HG03439 (cell line): ENCODE data around the gene CLEC2L.
"Not testable (repeated sequence)": the region's sequence is repeated elsewhere in the genome, so short reads cannot be mapped to it uniquely, and the experiment has no call there.

ENCODE experiments used
- ATAC-seq: cut with Tn5 transposase; IDR thresholded peaks from one replicate; pipeline ENCODE4 v1.9.1; 2021; ENCODE audit warnings: mild to moderate bottlenecking, moderate library complexity; ENCODE audit not compliant: unreplicated experiment

Gene CLEC2L

GRCh38 chr7:139553991-139554700, 30.7 kb downstream of the CLEC2L start:
- ATAC-seq: not testable (repeated sequence)

GRCh38 chr7:139557857-139558581, 34.5 kb downstream of the CLEC2L start:
- no peak for ATAC-seq

- ATAC-seq: no peak
Measured at GRCh38 chr7:139559364-139560105, 36.0 kb downstream of the CLEC2L start.

- no peak for ATAC-seq
Measured at GRCh38 chr7:139560199-139560598, 36.7 kb downstream of the CLEC2L start.

- ATAC-seq: no peak
Measured at GRCh38 chr7:139560678-139561077, 37.2 kb downstream of the CLEC2L start.

GRCh38 chr7:139562491-139562890, 39.0 kb downstream of the CLEC2L start:
- ATAC-seq: no peak

GRCh38 chr7:139562961-139563565, 39.6 kb downstream of the CLEC2L start:
- ATAC-seq: no peak

- ATAC-seq: no peak
Measured at GRCh38 chr7:139563856-139564255, 40.4 kb downstream of the CLEC2L start.

- ATAC-seq: no peak
Measured at GRCh38 chr7:139566075-139566474, 42.6 kb downstream of the CLEC2L start.

- ATAC-seq: no peak
Measured at GRCh38 chr7:139566736-139567646, 43.5 kb downstream of the CLEC2L start.

- no peak for ATAC-seq
Measured at GRCh38 chr7:139567647-139568345, 44.3 kb downstream of the CLEC2L start.

- ATAC-seq: no peak
Measured at GRCh38 chr7:139568346-139568675, 44.8 kb downstream of the CLEC2L start.

GRCh38 chr7:139568813-139569490, 45.5 kb downstream of the CLEC2L start:
- no peak for ATAC-seq

- no peak for ATAC-seq
Measured at GRCh38 chr7:139570119-139570518, 46.6 kb downstream of the CLEC2L start.

GRCh38 chr7:139570626-139571025, 47.1 kb downstream of the CLEC2L start:
- no peak for ATAC-seq

GRCh38 chr7:139571190-139571589, 47.7 kb downstream of the CLEC2L start:
- ATAC-seq: no peak

GRCh38 chr7:139571651-139572050, 48.2 kb downstream of the CLEC2L start:
- no peak for ATAC-seq

GRCh38 chr7:139572071-139572470, 48.6 kb downstream of the CLEC2L start:
- no peak for ATAC-seq

GRCh38 chr7:139572704-139573385, 49.4 kb downstream of the CLEC2L start:
- ATAC-seq: no peak
